ENCODE data around the gene UTP14A. TPM values are rescaled to one million over a fixed set of nuclear protein-coding genes. Genes with fewer than 3 reads are reported as not detected.
A peak's percentile ranks its signal among the peaks of the same experiment; 100 is the strongest.

The UTP14A gene
- total and polyA plus RNA-seq, 2 experiments from 2014 or later: 8.7 to 11.4 TPM

- TF ChIP-seq CTCF (IDR thresholded peaks at IDR 0.05; ENCODE audit: poor library complexity): no peak
- peak overlapping the region; percentile 53 for H3K4me2 ChIP-seq
- no peaks in the 10 kb centered on the region for H3K36me3 ChIP-seq (replicated peaks; ENCODE audit: insufficient read depth, low read depth)
- H3K9me2 ChIP-seq (replicated peaks; ENCODE audit: insufficient read depth): no peaks in the 10 kb centered on the region
- H4K20me1 ChIP-seq (ENCODE audit: insufficient read depth, poor library complexity, severe bottlenecking): no peaks in the 10 kb centered on the region
- H3K27ac ChIP-seq: no peak overlapping the region
- H3K79me2 ChIP-seq: no peaks in the 10 kb centered on the region
- no peaks in the 10 kb centered on the region for H3K27me3 ChIP-seq
- no peaks in the 10 kb centered on the region for H3K9me3 ChIP-seq (ENCODE audit: low read depth)
- H2AFZ ChIP-seq: no peak overlapping the region
- no peaks in the 10 kb centered on the region for H3K4me1 ChIP-seq (ENCODE audit: insufficient read depth)
- H3K4me3 ChIP-seq: no peak overlapping the region
- DNase-seq (ENCODE audit: low spot score): peak; percentile 66
- 48% methylated on average over 18 of the region's 19 CpGs for WGBS (ENCODE audit: low lambda C conversion rate, missing lambda C conversion rate)
These were observed 53.5 kb downstream of the UTP14A start for GRCh38 chrX:129959493-129959832.

GRCh38 chrX:129961180-129962083, 55.5 kb downstream of the UTP14A start:
- Histone ChIP-seq H3K27me3 (no peaks in the 10 kb centered on the region), H3K79me2 (no peaks in the 10 kb centered on the region), H3K36me3 (replicated peaks; ENCODE audit: insufficient read depth, low read depth) (no peaks in the 10 kb centered on the region), H4K20me1 (ENCODE audit: insufficient read depth, poor library complexity, severe bottlenecking) (no peaks in the 10 kb centered on the region), H3K4me2 (peak overlapping the region; percentile 67), H3K4me1 (ENCODE audit: insufficient read depth) (no peaks in the 10 kb centered on the region), H2AFZ (peak overlapping the region; percentile 56), H3K4me3 (no peak overlapping the region), H3K27ac (peak overlapping the region; percentile 60), H3K9me2 (replicated peaks; ENCODE audit: insufficient read depth) (no peaks in the 10 kb centered on the region), H3K9me3 (ENCODE audit: low read depth) (no peaks in the 10 kb centered on the region)
- peak; percentile 80 for DNase-seq (ENCODE audit: low spot score)
- 40% methylated on average over 24 of the region's 26 CpGs for WGBS (ENCODE audit: low lambda C conversion rate, missing lambda C conversion rate)
- no peak for TF ChIP-seq CTCF (IDR thresholded peaks at IDR 0.05; ENCODE audit: poor library complexity)
- TF ChIP-seq EZH2 (IDR thresholded peaks at IDR 0.05; ENCODE audit: borderline replicate concordance): no peak
- TF ChIP-seq EZH2phosphoT487 (IDR thresholded peaks at IDR 0.05; ENCODE audit: low read depth, severe bottlenecking, unreplicated experiment): no peak

GRCh38 chrX:129963729-129964128, 57.8 kb downstream of the UTP14A start:
- Histone ChIP-seq H3K4me1 (ENCODE audit: insufficient read depth) (no peaks in the 10 kb centered on the region), H4K20me1 (ENCODE audit: insufficient read depth, poor library complexity, severe bottlenecking) (no peaks in the 10 kb centered on the region), H3K27ac (no peak overlapping the region), H3K4me2 (no peak overlapping the region), H3K36me3 (replicated peaks; ENCODE audit: insufficient read depth, low read depth) (no peaks in the 10 kb centered on the region), H3K27me3 (no peaks in the 10 kb centered on the region), H3K79me2 (no peaks in the 10 kb centered on the region), H3K4me3 (no peak overlapping the region), H2AFZ (no peak overlapping the region), H3K9me2 (replicated peaks; ENCODE audit: insufficient read depth) (no peaks in the 10 kb centered on the region), H3K9me3 (ENCODE audit: low read depth) (no peaks in the 10 kb centered on the region)
- no peak for TF ChIP-seq EZH2 (IDR thresholded peaks at IDR 0.05; ENCODE audit: borderline replicate concordance)
- no peak for TF ChIP-seq CTCF (IDR thresholded peaks at IDR 0.05; ENCODE audit: poor library complexity)
- no peak for TF ChIP-seq EZH2phosphoT487 (IDR thresholded peaks at IDR 0.05; ENCODE audit: low read depth, severe bottlenecking, unreplicated experiment)
- no peak for DNase-seq (ENCODE audit: low spot score)
- 64% methylated on average over 6 of the region's 8 CpGs for WGBS (ENCODE audit: low lambda C conversion rate, missing lambda C conversion rate)

All from hepatocyte (in vitro differentiated cells).